NCI-H226 (cell line): ENCODE data around the gene ZMIZ1.

Source experiments
- DNase-seq: peaks from one replicate; pipeline ENCODE4 v3.0.0-alpha.2; 2015

ZMIZ1 gene

DNA sequence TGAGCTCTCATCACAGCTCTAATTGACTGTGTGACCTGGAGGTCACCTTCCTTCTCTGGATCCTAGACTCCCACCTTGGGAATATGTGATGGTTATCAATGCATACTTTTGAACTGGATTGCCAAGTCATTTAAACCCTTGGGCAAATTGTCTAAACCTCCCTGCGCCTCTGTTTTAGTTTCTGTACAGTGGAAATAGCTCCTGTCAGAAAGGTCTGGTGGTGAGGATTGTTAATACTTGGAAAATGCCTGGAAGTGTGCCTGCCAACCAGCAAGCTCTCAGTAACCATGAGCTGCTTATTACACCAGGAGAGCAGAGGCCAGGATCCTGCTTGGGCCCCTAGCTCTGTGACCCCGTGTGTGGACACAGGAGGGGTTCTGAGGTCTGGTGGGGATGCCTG, 169.8 kb downstream of the ZMIZ1 start:
- no peak for DNase-seq

GRCh38 chr10:79239275-79239779, 170.6 kb downstream of the ZMIZ1 start:
- DNase-seq, result no peak

DNA sequence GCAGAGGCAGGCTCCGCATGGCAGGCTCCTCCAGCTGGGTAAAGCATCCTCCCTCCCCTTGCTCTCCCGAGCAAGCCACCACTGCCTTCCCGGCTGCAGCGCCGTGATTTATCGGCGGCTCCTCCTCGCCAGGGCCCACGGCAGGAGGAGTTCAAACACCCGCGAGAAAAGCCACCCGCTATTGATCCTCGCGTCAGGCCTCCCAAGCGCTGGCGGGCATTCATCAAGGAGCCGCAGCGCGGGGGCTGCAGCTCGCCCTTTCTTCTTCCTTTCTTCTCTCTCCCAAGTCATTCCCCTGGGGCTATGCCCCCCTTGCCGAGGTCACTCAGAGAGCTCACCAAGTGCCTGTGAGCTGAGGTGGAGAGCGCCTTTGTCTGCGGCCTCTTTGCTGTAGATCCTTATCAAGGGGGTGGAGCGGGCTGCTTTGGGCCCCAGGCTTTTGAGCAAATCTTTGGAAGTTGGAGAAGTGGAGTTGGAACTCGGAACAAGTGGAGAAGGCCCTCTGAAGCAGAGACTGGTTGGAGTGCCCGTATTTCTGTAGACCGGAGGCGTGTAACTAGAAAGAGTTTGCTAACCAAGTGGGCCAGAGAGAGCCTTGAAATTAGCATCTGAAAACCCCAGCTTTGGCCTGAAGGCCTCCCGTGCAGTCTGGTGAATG, 171.3 kb downstream of the ZMIZ1 start:
- DNase-seq, result no peak

- no peak for DNase-seq
Observed at GRCh38 chr10:79241629-79241989, 172.8 kb downstream of the ZMIZ1 start.

DNA sequence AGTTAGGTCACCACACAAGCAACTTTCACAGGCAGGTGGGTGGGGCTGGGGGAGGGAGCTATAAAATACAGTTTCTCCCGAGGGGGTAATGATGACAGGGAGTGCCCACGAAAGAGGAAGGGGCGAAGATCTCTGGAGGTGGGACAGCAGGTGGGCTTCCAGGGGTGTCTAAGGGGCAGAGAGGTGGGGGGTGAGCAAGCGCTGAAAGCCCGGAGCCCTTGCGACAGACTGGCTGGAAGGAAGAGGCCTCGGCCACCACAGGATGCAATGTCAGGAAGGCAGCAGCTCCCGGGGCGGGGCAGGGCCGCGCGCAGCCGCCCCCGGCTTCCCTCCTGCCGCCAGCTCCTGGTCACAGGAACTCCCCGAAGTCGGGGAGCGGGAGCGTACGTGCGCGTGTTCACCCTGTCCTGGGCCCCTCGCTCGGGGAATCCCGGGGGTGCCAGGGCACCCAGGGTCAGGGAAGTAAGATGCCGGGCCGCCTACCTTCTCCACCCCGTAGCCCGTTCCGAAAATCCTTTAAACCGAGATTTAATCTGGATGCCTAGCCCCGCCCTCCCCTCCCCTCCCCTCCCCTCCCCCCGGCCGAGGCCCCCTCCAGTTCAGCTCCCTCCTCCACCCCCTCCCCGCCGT, 173.3 kb downstream of the ZMIZ1 start:
- DNase-seq, result peak; percentile 24

- DNase-seq, result peak; percentile 69
Observed at GRCh38 chr10:79242620-79243152, 173.9 kb downstream of the ZMIZ1 start.

GRCh38 chr10:79243181-79244067, 174.7 kb downstream of the ZMIZ1 start:
- no peak for DNase-seq

DNA sequence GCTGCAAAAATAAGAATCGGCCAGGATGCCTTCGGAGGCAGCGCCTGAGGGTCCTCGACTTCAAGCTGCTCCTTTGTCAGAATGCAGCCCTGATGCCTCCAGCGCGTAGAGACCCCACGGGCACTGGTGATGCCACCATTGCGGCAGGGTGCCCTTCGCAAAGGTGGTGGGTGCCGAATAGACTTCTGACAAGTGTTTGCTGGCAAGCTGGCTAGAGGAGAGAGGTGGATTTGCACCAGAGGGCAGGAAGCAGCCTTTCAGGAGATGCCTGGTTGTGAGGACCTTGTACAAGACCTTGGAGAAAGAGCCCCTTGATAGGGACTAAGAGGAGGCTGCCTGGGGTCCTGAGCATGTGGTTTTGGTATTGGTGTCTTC, 175.3 kb downstream of the ZMIZ1 start:
- no peak for DNase-seq

DNA sequence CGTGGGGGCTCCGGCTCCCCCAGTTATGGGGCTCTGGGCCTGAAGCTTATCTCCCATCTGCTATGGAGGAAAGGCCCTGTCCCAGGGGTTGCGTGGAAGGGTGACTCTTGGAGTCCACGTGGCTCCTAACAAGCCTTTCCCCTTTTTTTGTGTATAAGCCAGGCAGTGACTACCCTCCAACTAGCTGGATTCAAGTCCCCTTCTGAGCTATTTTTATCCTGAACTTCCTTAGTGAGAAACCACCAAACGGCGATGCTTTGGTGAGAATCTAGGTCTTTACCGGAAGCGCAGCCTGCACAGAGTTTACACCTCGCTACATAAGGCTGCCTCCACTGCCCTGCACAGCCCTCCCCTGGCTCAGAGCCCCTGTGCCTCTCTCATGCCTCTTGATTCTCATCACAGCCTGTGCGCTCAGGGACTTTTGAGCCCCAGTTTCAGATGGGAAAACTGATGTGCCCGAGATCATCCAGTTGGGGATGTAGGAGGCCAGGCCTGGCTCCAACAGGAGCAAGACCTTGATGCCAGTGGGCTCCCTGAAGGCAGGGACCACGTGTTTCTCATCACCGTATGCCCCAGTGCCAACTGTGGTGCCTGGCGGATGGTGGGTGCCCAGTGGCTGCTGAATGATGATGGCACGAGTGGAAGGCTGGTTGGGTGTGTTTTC, 176.2 kb downstream of the ZMIZ1 start:
- DNase-seq, result no peak

- no peak for DNase-seq
Observed at GRCh38 chr10:79245539-79246208, 176.9 kb downstream of the ZMIZ1 start.

GRCh38 chr10:79246209-79246581, 177.4 kb downstream of the ZMIZ1 start:
- DNase-seq, result no peak

DNA sequence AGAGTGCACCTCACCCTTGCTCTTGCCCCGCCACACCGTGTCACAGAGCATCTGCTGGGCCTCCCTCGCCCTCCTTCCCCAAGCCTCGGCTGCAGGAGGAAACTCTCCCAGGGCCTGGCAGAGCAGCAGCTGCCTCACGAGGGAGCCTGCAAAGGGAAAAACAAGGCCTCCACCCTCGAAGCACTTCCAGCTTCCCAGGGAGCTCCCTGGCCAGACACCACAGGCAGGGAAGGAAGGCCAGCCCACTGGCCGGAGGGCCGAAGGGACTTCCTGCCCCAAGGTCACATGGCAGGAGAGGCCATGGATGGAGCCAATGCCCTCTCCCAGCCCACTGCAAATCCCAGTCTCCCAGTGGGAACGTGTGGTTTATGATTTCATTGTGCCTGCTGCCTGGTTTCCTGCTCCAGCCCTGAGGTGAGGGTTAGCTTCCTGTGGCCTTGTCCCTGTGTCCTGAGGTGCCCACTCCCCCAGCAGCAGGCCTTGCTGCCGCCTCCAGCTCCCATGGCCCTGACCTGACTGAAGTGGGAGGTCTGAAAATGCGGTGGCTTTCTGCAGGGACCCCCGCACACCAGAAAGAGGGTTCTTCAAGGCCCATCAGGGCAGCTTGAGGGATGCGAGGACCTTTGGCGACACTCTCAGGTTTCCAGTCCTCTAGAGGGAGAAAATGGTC, 178.0 kb downstream of the ZMIZ1 start:
- no peak for DNase-seq

DNA sequence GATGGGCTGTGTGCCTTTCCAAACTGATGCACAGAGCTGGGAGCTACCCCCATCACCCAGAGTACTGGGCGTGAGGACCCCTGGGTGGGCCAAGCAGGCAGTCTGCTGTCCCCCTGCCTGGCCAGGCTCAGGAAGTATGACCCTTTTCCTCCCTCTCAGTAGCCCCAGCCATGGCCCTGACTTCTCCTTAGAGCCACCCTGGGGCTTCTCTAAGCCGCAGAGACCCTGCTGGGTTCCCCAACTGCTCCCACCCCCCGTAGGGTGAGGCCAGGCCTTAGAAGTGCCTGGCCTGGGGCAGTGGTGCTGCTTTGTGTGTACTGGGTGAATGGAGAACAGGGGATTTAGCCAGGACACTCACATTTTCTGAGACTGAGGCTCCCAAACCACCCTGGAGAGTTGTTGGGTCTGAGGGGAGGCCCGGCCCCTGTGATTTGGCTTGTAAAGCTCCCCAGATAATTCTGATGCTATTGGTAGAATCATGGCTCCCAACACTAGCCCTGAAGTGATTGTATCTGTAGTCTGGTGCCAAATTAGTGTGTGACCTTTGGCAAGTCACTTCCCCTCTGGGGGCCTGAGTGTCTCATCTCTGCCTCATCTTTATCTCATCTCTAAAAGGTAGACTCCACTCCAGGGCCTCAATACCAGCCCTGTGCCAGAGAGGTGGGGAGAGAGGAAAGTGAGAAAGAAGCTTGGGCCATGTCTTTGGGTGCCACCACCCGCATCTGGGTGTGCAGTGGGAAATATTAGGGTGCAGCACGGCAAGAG, 178.8 kb downstream of the ZMIZ1 start:
- DNase-seq, result no peak

- DNase-seq, result no peak
Observed at GRCh38 chr10:79248341-79249185, 179.8 kb downstream of the ZMIZ1 start.

GRCh38 chr10:79249186-79250121, 180.7 kb downstream of the ZMIZ1 start:
- no peak for DNase-seq

DNA sequence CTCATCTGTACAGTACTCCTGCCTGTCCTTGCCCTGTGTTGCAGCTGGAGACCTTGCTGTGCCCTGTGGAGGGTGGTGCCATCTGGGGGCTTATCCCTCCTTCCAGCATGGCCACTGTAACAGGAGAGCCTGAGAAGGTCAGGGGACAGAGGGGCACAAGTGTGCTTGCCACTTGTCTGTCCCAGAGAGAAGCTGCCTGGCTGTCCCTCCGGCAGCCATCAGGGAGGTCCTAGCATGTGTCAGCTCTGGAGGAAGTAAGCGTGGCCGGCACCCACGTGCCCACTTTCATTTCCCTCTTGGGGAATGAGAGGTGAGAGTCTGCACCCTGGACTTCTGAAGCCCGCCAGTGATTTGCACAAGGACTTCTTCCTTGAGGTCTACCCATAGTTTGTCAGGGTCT, 181.5 kb downstream of the ZMIZ1 start:
- no peak for DNase-seq

DNA sequence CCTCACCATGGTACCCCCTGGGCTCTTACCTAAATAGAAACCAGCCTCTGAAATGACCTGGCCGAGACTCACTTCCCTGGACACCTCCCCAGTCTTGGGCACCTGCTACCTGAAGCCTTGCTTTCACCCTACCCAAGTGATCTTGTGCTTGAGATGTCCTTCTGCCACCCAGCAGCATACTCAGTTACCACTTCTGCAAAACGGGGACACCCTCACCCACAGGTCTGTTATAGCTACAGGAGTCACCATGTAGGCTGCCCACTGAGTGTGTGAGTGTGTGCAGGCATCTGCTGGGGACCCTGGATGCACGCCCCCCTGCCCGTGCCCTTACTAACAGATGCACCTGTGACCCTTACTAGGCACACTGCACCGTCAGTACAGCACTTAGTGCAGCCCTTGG, 183.7 kb downstream of the ZMIZ1 start:
- no peak for DNase-seq

DNA sequence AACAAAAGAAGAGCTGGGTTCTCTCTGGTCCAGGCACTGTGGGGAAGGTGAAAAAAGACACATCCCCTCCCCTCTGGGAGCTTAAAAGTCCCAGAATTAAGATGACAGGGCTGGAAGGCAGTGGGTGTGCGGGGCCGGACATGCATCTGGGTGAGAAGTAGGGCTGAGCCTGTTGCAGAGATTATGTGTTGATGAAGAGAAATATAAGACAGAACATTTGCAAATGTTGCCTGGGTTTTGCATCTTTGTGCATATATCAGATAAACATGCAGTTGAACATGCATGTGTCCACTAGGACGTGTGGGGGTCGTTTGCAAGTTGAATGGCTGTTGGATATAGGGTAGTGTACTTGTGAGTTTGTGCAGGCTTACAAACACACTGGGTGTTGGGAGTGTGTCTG, 184.2 kb downstream of the ZMIZ1 start:
- no peak for DNase-seq

DNA sequence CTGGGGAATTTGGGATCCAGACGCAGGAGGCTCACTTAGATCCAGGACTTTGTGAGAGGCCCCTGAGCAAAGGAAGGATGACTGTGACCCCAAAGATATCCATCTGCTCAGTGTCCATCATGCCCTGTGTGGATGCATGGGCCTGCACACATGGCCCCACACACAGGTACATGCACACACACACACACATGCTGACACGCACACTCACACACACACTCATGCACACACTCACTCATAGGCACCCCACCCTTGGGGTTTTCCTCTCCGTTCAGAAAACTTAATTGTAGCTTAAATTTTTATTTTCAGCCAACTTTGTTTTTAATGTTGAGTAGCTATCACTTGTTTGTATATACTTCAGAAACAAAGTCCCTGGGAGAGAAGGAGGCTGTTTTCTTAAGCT, 184.9 kb downstream of the ZMIZ1 start:
- DNase-seq, result no peak
